NCI-H345 treated with DMSO at 0.1 percent for 48 hours (cell line): Measurements from ENCODE around the gene RTKN.
A peak's percentile ranks its signal among the peaks of the same experiment; 100 is the strongest.
"Not testable (repeated sequence)": the region's sequence is repeated elsewhere in the genome, so short reads cannot be mapped to it uniquely, and the experiment has no call there.

Experiments used
- DNase-seq: peaks from one replicate; lab custom pipeline; 2025; ENCODE audit not compliant: unreplicated experiment; lab: John Stamatoyannopoulos, UW

RTKN gene

GRCh38 chr2:74461187-74462053 lies 19.7 kb upstream of the RTKN start:
- DNase-seq, result no peak

DNA sequence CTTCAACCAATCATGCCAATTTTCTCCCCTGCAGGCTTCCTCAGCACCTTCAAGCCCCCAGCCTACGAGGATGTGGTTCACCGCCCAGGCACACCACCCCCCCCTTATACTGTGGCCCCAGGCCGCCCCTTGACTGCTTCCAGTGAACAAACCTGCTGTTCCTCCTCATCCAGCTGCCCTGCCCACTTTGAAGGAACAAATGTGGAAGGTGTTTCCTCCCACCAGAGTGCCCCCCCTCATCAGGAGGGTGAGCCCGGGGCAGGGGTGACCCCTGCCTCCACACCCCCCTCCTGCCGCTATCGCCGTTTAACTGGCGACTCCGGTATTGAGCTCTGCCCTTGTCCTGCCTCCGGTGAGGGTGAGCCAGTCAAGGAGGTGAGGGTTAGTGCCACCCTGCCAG lies 18.4 kb upstream of the RTKN start:
- not testable (repeated sequence) for DNase-seq

- DNase-seq, result not testable (repeated sequence)
Measured at GRCh38 chr2:74459503-74460118, 17.9 kb upstream of the RTKN start.

DNA sequence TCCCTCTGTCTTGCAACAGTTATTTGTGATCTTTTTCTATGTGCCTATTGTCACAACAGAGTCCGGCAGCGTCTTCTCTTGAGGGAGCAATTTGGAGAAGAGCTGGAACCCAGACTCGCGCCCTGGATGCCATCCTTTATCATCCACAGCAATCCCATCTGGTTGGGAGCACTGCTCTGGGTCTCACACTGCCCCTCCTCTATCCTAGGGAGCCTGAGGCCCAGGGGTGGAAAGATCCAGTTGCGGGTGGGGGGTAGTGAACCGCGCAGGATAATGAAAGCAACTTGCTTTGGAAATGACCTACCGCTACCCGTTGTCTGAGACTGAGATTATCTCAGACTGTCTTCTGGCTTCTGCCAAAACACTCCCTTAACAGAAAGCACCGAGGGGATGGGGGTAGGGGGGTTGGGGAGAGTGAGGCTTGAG lies 17.2 kb upstream of the RTKN start:
- DNase-seq, result no peak

- peak; percentile 99 for DNase-seq
Measured at GRCh38 chr2:74458132-74458937, 16.6 kb upstream of the RTKN start, which contains the start of gene WBP1. WBP1 (plus strand) TSS chr2:74458438; CDS start chr2:74458603, 165 bp downstream.

GRCh38 chr2:74457549-74458131 lies 15.9 kb upstream of the RTKN start:
- DNase-seq, result peak; percentile 59

- no peak for DNase-seq
Measured at GRCh38 chr2:74457129-74457548, 15.4 kb upstream of the RTKN start.

DNA sequence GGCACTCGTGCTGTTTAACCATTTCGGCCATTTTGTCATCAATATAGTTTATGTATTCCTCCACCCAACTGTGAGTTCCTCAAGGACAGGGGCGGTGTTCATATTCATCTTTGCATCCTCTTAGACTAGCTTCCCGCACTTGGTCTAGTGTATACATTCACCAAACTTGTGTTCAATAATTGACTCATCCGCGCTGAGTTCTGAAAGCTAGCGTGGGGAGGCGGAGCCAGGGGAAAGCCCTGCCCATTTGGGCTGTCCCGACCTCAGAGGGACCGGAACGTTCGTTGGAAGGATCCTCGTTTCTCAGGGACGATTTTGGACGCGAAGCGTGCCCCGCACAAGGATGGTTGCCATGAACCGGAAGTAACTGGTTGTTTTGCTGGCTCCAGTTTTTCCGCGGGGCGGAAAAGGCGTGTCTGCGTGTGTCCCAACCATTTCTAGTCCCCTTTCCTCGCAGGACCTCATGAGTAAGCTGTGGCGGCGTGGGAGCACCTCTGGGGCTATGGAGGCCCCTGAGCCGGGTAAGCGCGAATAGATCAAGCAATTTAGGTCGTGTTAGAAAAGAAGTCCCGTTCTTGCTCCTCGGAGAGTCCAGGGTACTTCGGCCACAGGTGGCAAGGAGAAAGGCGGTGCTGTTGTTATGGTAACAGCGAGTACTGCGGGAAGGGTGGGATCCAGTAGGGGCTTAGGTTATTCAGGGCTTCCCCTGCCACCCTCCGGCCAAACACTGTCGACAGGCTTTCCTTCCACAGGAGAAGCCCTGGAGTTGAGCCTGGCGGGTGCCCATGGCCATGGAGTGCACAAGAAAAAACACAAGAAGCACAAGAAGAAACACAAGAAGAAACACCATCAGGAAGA lies 13.1 kb upstream of the RTKN start, which contains the start of gene INO80B:
INO80B (plus strand) TSS at position 434 of the 858 bp plus-strand sequence; CDS start at position 464, 30 bp downstream.
- peak; percentile 96 for DNase-seq

DNA sequence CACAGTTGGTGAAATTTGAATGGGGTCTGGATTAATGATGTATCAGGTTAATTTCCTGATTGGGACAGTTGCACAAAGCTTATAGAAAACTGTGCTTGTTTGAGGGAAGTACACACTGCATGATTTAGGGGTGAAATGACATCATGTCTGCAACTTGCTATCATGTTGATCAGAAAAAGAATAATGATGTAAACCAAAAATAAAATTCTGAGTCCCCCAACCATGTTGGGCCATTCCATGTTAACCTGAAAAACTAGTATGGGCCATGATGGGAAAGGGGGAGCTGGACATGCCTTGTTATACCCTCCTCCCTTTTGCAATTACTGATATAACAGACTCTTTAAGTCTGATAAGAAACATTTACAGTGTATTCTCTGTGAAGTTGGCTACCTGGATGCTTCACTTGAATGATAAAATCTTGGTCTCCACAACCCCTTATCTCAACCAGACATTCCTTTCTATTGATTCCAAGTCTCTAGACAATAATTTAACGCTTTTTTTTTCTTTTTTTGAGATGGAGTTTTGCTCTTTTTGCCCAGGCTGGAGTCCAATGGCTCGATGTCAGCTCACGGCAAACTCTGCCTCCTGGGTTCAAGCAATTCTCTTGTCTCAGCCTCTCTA lies 8.9 kb upstream of the RTKN start:
- DNase-seq, result no peak

- no peak for DNase-seq
Measured at GRCh38 chr2:74448771-74449170, 7.0 kb upstream of the RTKN start.

GRCh38 chr2:74447230-74447999 lies 5.7 kb upstream of the RTKN start:
- DNase-seq, result no peak

GRCh38 chr2:74444498-74445318 lies 3.0 kb upstream of the RTKN start:
- DNase-seq, result no peak

GRCh38 chr2:74442483-74443297 lies 953 bp upstream of the RTKN start:
- not testable (repeated sequence) for DNase-seq

GRCh38 chr2:74441170-74441689 lies 507 bp downstream of the RTKN start:
- no peak for DNase-seq

GRCh38 chr2:74440378-74441169 lies 1.2 kb downstream of the RTKN start:
- DNase-seq, result no peak

DNA sequence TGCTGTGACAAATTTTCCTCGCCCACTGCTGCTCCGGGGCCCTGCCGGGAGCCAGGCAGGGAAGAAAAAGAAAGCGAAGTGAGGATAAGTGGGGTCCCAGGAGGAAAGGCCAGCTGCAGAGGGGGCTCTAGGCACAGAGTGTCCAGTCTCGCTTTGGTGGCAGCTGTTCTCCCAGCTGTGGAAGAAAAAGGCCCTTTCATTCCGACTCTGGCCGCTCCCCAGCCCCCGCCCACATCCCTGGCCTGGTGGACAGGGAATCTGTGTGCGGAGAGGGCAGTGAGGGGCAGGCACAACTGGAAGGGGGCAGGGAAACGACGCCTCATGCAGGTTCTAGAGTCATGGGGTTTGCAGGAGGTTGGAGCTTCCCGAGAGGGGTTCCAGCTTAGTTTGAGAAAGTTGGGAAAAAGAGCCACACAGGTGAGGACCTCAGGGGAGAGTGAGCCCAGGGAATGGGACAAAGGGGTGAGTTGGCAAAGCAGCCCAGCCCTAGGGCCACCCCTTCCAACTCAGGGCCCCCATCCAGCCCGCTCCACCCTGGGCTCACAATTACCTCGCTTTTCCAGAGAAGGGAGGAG lies 1.8 kb downstream of the RTKN start:
- no peak for DNase-seq
